Panc1 (cell line): ENCODE measurements around the gene ARCN1.
A peak's percentile ranks its signal among the peaks of the same experiment; 100 is the strongest.

Experiments used
- CTCF ChIP-seq: fragments of 450-650 bp; IDR thresholded peaks from 2 replicates; pipeline ENCODE4 v1.5.1; 2017; ENCODE audit warnings: mild to moderate bottlenecking
- POLR2AphosphoS5 ChIP-seq: IDR thresholded peaks from 2 replicates; pipeline ENCODE4 v1.6.1; 2012; ENCODE audit warnings: mild to moderate bottlenecking, low read depth, low read length, moderate library complexity
- REST ChIP-seq, 2 experiments: IDR thresholded peaks; 2 replicates each; pipeline ENCODE4 v1.6.1; 2011 to 2012; ENCODE audit warnings: low read depth in 2 of 2, control low read depth in 1 of 2, low read length in 1 of 2, mild to moderate bottlenecking in 1 of 2, moderate library complexity in 1 of 2; ENCODE audit not compliant: insufficient read depth in 1 of 2
- SIN3A ChIP-seq: IDR thresholded peaks from 2 replicates; pipeline ENCODE4 v1.6.1; 2012; ENCODE audit warnings: low read depth, mild to moderate bottlenecking, low read length, moderate library complexity, borderline replicate concordance; ENCODE audit not compliant: insufficient read depth
- TCF7L2 ChIP-seq: IDR thresholded peaks from 2 replicates; pipeline ENCODE4 v1.6.1; 2011; ENCODE audit warnings: mild to moderate bottlenecking, low read depth, low read length, inconsistent platforms

- TF ChIP-seq CTCF (peak; percentile 99), POLR2AphosphoS5 (no peak), TCF7L2 (no peak), REST (IDR thresholded peaks at IDR 0.05; ENCODE audit: insufficient read depth in 1 of 2, low read depth in 2 of 2, low read length in 1 of 2) (no peak), SIN3A (peak; percentile 47; the same call in 1 of the 2 replicates)
These were observed 38.7 kb downstream of the ARCN1 start for GRCh38 chr11:118610773-118611432.
